Stomach smooth muscle (tissue), 2 donors: ENCODE measurements around the gene BACE2.

Source experiments
- H3K27ac ChIP-seq: one replicate; pipeline ENCODE4 v1.7.0; 2013; ENCODE audit warnings: mild to moderate bottlenecking, low read length, inconsistent platforms
- H3K27me3 ChIP-seq, 2 donors: one replicate each; pipeline ENCODE4 v1.7.0; 2013; ENCODE audit warnings: low read length in 2 of 2; ENCODE audit not compliant: insufficient read depth in 2 of 2, control insufficient read depth in 1 of 2
- H3K36me3 ChIP-seq, 2 donors: one replicate each; pipeline ENCODE4 v1.7.0; 2013; ENCODE audit warnings: low read length in 2 of 2; ENCODE audit not compliant: control insufficient read depth in 2 of 2, insufficient read depth in 2 of 2
- H3K4me1 ChIP-seq: one replicate; pipeline ENCODE4 v1.7.0; 2013; ENCODE audit warnings: low read length; ENCODE audit not compliant: control insufficient read depth, insufficient read depth
- H3K4me3 ChIP-seq, 2 donors: one replicate each; pipeline ENCODE4 v1.7.0; 2013; ENCODE audit warnings: low read length in 2 of 2
- H3K9ac ChIP-seq, 2 donors: one replicate each; pipeline ENCODE4 v1.7.0; 2013; ENCODE audit warnings: low read length in 2 of 2, mild to moderate bottlenecking in 1 of 2
- H3K9me3 ChIP-seq, 2 donors: one replicate each; pipeline ENCODE4 v1.7.0; 2013; ENCODE audit warnings: low read length in 2 of 2; ENCODE audit not compliant: control insufficient read depth in 2 of 2
- donor health status: healthy.
- donor health status: Pancreatic carcinoma.

BACE2 gene

DNA sequence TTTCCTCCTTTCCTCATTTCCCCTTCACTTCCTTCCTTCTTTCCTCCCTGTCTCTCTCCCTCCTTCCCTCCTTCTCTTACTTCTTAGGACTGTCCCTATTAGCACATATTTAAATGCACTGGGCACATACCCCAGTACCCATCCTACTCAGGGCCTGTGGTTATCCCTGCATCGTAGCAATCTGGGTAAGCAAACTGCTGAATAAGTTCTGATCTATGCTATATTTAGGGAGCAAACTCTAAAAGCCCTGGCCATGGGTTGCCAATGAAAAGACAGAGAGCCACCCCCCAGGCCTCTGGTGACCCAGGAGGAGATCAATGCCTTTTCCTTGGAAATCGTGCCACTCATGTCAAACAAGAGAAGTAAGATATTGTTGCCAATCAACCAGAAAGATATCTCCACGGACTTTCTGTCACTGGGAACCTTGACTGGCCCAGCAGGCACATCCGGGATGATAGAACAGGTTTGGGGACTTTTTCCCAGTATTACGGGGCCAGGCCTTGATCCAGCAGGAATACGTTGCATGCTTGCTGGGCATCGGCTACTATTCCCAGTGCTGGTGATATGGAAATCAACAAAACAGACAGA, 154.0 kb downstream of the BACE2 start:
- H3K4me1 ChIP-seq = no peaks in the 10 kb centered on the region
- no peaks in the 10 kb centered on the region for H3K9me3 ChIP-seq
- no peak overlapping the region for H3K9ac ChIP-seq
- no peak overlapping the region for H3K27ac ChIP-seq
- peaks cover 7 to 13% of the 10 kb centered on the region in 2 donors for H3K27me3 ChIP-seq
- no peak overlapping the region for H3K4me3 ChIP-seq
- no peaks in the 10 kb centered on the region for H3K36me3 ChIP-seq

DNA sequence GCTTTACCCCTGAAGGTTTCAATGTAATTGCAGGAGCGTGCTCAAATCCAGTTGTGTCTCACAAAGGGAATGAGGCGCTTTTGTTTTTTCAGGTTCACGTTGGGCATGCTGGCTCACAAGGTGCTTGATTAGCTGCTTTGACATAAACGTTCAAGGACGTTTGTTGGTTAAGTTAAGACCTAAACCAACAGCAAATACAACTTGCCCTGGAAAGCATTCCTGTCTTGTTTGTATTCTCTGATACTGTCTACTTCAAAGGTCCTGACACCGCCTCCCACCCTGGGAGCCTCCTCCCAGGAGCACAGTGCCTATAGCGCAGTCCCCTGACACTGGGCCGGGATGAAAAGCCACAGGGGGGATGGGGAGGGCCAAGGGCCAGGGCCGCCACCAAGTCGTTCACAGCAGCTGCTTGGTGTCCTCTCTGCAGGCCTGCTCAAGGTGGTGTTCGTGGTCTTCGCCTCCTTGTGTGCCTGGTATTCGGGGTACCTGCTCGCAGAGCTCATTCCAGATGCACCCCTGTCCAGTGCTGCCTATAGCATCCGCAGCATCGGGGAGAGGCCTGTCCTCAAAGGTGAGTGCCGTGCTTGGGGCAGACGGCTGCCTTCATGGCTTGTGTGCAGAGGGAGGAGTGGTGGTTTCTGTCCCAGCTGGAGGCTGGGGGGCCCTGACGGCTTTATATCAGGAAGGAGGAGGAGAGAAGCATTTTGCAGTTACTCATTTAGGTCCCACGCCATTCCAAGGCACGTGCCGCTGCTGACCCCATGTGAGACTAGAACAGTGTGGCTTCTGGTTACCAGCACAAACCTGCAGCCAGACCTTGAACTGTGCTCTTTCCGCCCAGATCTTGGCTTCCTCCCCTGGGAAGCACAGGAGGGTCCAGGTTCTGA, 154.8 kb downstream of the BACE2 start:
- Histone ChIP-seq H3K4me1 (no peaks in the 10 kb centered on the region), H3K4me3 (no peak overlapping the region), H3K9me3 (no peaks in the 10 kb centered on the region), H3K36me3 (no peaks in the 10 kb centered on the region), H3K27ac (no peak overlapping the region), H3K27me3 (peaks cover 0 to 8% of the 10 kb centered on the region in 2 donors), H3K9ac (no peak overlapping the region)

- Histone ChIP-seq H3K9me3 (no peaks in the 10 kb centered on the region), H3K27ac (no peak overlapping the region), H3K27me3 (peaks cover 0 to 2% of the 10 kb centered on the region in 2 donors)
These were observed 157.4 kb downstream of the BACE2 start for GRCh38 chr21:41325138-41325912.

DNA sequence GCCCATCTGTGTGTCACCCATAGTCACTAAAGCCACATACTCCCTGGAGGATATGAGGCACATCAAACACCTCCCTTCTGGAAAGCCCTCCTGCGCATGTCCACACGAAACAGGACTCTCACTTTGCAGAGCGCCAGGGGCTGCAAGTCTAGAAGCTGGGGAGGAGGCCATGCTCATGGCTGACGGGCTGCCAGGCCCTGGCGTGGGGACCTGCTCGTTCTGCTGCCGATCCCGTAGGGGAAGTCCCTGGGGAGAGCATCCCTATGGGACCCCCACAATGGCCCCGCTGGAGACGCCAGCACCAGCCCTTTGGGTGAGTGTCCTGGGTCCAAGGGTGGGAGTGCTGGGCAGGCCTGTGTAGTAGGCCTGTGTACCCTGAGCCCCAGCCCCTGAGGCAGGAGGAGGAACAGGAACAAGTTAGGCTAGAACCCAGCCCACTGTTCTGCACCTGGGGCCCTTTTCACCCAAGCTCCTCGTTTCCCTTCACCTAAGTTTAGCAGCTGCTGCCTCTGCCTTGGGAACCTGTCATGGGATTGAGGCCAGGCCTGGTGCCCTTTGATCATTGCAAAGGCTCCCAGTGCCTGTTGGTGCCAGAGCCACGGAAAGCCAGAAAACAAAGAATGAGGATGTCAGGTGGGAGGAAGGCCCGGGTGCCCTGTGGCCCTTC, 158.6 kb downstream of the BACE2 start:
- no peaks in the 10 kb centered on the region for H3K4me1 ChIP-seq
- H3K36me3 ChIP-seq = no peaks in the 10 kb centered on the region
- H3K4me3 ChIP-seq = no peak overlapping the region
- H3K27ac ChIP-seq = no peak overlapping the region
- no peaks in the 10 kb centered on the region for H3K27me3 ChIP-seq
- no peak overlapping the region for H3K9ac ChIP-seq
- no peaks in the 10 kb centered on the region for H3K9me3 ChIP-seq

More at GRCh38 chr21:41325138-41325912, 157.4 kb downstream of the BACE2 start:
- Histone ChIP-seq H3K4me1 (no peaks in the 10 kb centered on the region), H3K4me3 (no peak overlapping the region), H3K36me3 (no peaks in the 10 kb centered on the region), H3K9ac (no peak overlapping the region)

DNA sequence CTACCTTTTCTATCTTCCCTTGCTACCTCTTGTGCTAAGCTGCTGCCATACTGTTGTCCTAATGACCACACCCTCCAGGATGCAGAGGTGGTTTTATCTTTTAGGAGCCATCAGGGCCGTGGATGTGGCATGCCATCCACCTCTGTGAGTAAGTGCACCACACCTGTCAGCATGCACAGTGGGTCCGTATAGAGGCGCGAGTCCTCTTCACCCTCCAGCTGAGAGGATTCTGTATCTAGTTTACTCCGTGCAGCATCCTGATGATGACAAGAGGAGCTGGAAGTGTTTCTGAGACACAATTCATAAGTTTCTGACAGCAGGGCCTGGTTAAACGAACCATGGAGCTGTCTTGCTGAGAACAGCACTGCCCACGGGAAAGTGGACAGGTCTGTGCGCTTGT, 159.8 kb downstream of the BACE2 start:
- Histone ChIP-seq H3K4me3 (no peak overlapping the region), H3K36me3 (no peaks in the 10 kb centered on the region), H3K27ac (no peak overlapping the region)

DNA sequence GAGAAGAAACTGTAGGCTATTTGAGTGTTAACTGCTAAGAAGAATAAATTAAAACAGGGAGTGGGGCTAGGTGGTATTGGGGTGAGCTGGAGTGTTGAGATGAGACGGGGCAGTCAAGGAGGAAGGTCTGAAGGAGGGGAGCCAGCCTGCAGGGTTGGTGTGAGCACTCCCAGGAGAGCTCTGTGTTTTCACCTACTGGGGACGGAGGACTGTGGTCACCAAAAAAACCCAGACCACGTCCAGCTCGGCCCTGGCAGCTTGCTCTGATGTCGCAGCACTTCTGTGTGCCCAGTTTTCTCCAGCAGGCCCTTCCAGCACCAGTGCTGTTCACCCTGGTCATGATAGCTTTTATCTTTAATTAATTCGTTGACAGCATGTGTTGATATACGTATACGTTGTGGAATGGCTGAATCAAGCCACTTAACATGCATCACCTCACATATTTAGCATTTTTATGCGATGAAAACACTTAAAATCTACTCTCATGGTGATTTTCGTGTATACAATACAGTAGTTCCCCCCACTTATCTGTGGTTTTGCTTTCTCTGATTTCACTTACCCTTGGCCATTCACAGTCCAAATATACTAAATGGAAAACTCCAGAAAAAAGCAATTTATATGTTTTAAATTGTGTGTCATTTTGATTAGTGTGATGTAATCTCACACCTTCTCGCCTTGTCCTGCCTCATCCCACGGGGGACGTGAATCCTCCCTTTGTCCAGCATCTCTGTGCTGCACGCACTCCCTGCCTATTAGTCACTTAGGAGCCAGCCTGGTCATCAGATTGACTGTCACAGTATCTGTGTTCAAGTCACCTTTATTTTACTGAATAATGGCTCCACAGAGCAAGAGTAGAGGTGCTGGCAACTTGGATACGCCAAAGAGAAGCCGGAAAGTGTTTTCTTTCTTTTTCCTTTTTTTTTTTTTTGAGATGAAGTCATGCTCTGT, 161.0 kb downstream of the BACE2 start:
- no peaks in the 10 kb centered on the region for H3K36me3 ChIP-seq
- no peaks in the 10 kb centered on the region for H3K4me1 ChIP-seq
- H3K9me3 ChIP-seq = peaks cover 0 to 2% of the 10 kb centered on the region in 2 donors
- H3K4me3 ChIP-seq = no peak overlapping the region
- no peak overlapping the region for H3K9ac ChIP-seq
- H3K27me3 ChIP-seq = no peaks in the 10 kb centered on the region
- H3K27ac ChIP-seq = no peak overlapping the region

More for the DNA sequence above, 159.8 kb downstream of the BACE2 start:
- H3K4me1 ChIP-seq = no peaks in the 10 kb centered on the region
- no peaks in the 10 kb centered on the region for H3K27me3 ChIP-seq
- no peak overlapping the region for H3K9ac ChIP-seq
- H3K9me3 ChIP-seq = no peaks in the 10 kb centered on the region
